Measurements from ENCODE around the gene ZNF584.

DNA sequence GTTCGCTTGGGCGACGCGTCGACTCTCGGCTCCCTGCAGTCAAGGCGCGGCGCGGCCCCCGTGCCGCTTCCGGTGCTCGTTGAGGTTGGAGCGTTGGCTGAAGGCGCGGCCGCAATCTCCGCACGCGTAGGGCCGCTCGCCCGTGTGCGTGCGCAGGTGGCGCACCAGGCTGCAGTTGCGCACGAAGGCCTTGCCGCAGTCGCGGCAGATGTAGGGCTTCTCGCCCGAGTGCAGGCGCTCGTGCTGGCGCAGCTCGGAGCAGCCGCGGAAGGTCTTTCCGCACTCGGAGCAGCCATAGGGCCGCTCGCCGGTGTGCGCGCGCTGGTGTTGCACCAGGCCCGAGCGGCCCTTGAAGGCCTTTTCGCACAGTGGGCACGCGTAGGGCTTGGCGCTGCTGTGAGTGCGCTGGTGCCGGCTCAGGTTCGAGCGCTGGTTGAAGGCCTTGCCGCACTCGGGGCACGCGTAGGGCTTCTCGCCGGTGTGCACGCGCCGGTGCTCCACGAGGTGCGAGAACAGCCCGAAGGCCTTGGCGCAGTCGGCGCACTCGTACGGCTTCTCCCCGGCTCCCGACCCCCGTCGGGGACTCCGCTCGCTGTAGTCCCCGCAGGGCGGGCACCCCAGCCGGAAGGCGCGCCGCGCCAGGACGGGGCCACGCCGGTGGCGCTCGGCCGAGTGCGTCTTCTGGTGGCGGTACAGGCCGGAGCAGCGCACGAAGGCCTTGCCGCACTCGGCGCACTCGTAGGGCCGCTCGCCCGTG, 40.6 kb upstream of the ZNF584 start:
- TF ChIP-seq EZH2 (optimal IDR thresholded peaks at IDR 0.05; ENCODE audit: low read depth, low read length) (no peak), EZH2phosphoT487 (IDR thresholded peaks at IDR 0.05; ENCODE audit: low read length) (no peak)
- TF ChIP-seq, protein P1, sequence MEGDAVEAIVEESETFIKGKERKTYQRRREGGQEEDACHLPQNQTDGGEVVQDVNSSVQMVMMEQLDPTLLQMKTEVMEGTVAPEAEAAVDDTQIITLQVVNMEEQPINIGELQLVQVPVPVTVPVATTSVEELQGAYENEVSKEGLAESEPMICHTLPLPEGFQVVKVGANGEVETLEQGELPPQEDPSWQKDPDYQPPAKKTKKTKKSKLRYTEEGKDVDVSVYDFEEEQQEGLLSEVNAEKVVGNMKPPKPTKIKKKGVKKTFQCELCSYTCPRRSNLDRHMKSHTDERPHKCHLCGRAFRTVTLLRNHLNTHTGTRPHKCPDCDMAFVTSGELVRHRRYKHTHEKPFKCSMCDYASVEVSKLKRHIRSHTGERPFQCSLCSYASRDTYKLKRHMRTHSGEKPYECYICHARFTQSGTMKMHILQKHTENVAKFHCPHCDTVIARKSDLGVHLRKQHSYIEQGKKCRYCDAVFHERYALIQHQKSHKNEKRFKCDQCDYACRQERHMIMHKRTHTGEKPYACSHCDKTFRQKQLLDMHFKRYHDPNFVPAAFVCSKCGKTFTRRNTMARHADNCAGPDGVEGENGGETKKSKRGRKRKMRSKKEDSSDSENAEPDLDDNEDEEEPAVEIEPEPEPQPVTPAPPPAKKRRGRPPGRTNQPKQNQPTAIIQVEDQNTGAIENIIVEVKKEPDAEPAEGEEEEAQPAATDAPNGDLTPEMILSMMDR (IDR thresholded peaks at IDR 0.05; ENCODE audit: low read length), result no peak
